Transverse colon (tissue), 3 donors: ENCODE data around the gene PKP4.

Experiments used
- CTCF ChIP-seq, 5 experiments: fragments of 200-600 bp in 3 of 5; fragments of 450-650 bp in 2 of 5; sonication (generic) in 3 of 5; IDR thresholded peaks; 1 replicate in 2 of 5; 2 replicates in 3 of 5; pipeline ENCODE4 v1.5.1; 2016 to 2017; ENCODE audit warnings: antibody characterized with exemption in 5 of 5, inconsistent platforms in 3 of 5, mild to moderate bottlenecking in 2 of 5, moderate library complexity in 1 of 5
- POLR2A ChIP-seq: fragments of 450-650 bp; IDR thresholded peaks from one replicate; pipeline ENCODE4 v1.6.1; 2016; ENCODE audit warnings: antibody characterized with exemption, mild to moderate bottlenecking, moderate library complexity

- TF ChIP-seq POLR2A (no peak), CTCF (IDR thresholded peaks at IDR 0.05) (no peak)
Measured at GRCh38 chr2:158731386-158731785, 274.6 kb downstream of the PKP4 start.
